Transverse colon (tissue), 4 donors: ENCODE data around the gene UQCRH. TPM values are rescaled to one million over a fixed set of nuclear protein-coding genes. Genes with fewer than 3 reads are reported as not detected.

ENCODE experiments used
- DNase-seq: peaks from one replicate; pipeline ENCODE4 v3.0.0-alpha.2; 2019
- H3K27ac ChIP-seq, 4 donors: fragments of 200-600 bp; sonication (generic); 2 replicates each; pipeline ENCODE4 v1.5.1; 2016 to 2018; ENCODE audit warnings: inconsistent platforms in 4 of 4
- H3K27me3 ChIP-seq: fragments of 200-600 bp; sonication (generic); 2 replicates; pipeline ENCODE4 v1.5.1; 2017; ENCODE audit warnings: inconsistent platforms
- H3K36me3 ChIP-seq, 4 donors: fragments of 200-600 bp; sonication (generic); 2 replicates each; pipeline ENCODE4 v1.5.1; 2017 to 2019; ENCODE audit warnings: inconsistent platforms in 4 of 4
- H3K4me1 ChIP-seq, 4 donors: fragments of 200-600 bp; sonication (generic); 2 replicates each; pipeline ENCODE4 v1.5.1; 2017 to 2020; ENCODE audit warnings: inconsistent platforms in 4 of 4
- H3K4me3 ChIP-seq, 4 donors: fragments of 200-600 bp; sonication (generic); 1 replicate in 1 of 4; 2 replicates in 3 of 4; pipeline versions ENCODE4 v1.5.1 to v1.6.1; 2017 to 2019; ENCODE audit warnings: inconsistent platforms in 4 of 4
- H3K9me3 ChIP-seq, 2 donors: fragments of 200-600 bp; sonication (generic); 2 replicates each; pipeline ENCODE4 v1.5.1; 2017 to 2019; ENCODE audit warnings: inconsistent platforms in 2 of 2
- CTCF ChIP-seq, 5 experiments: fragments of 200-600 bp in 3 of 5; fragments of 450-650 bp in 2 of 5; sonication (generic) in 3 of 5; IDR thresholded peaks; 1 replicate in 2 of 5; 2 replicates in 3 of 5; pipeline ENCODE4 v1.5.1; 2016 to 2017; ENCODE audit warnings: antibody characterized with exemption in 5 of 5, inconsistent platforms in 3 of 5, mild to moderate bottlenecking in 2 of 5, moderate library complexity in 1 of 5
- EP300 ChIP-seq: sonication (generic); formaldehyde crosslinking; IDR thresholded peaks from one replicate; pipeline ENCODE4 v1.6.1; 2017; ENCODE audit warnings: antibody characterized with exemption, low read depth
- POLR2A ChIP-seq: fragments of 450-650 bp; IDR thresholded peaks from one replicate; pipeline ENCODE4 v1.6.1; 2016; ENCODE audit warnings: antibody characterized with exemption, mild to moderate bottlenecking, moderate library complexity
- POLR2AphosphoS5 ChIP-seq, 3 donors: sonication (generic); formaldehyde crosslinking; IDR thresholded peaks; one replicate each; pipeline ENCODE4 v1.6.1; 2016; ENCODE audit warnings: antibody characterized with exemption in 3 of 3
- WGBS, 2 donors: methylation state at CpG; one replicate each; pipeline ENCODE4 v1.1.5; 2018; ENCODE audit warnings: low coverage in 1 of 2; 5-methylcytosine and 5-hydroxymethylcytosine counted together
- in situ Hi-C, 4 donors: fragments of 200-750 bp; cut with MboI; loops; one replicate each; pipeline versions ENCODE4 v1.15.0 to v1.15.1; 2017; ENCODE audit warnings: low sequenced_read_pairs in 3 of 4, low pct_ligation_motif_present in 1 of 4, low pct_unique_long_range_greater_than_20kb in 1 of 4
- intact Hi-C: fragments of 100-400 bp; cut with DNase I; formaldehyde crosslinking; loops from one replicate; pipeline ENCODE4 v1.15.1; 2023; ENCODE audit warnings: low total_unique reads
- total RNA-seq, 4 donors: library from RNA; depleted of rRNA; stranded (reverse); fragments of >200 nt; gene quantifications; one replicate each; pipeline ENCODE4 v1.1.0, GENCODE V29; 2016

The UQCRH gene
- total RNA-seq, 4 donors from 2014 or later, result 108 to 575 (median 330) TPM

DNA sequence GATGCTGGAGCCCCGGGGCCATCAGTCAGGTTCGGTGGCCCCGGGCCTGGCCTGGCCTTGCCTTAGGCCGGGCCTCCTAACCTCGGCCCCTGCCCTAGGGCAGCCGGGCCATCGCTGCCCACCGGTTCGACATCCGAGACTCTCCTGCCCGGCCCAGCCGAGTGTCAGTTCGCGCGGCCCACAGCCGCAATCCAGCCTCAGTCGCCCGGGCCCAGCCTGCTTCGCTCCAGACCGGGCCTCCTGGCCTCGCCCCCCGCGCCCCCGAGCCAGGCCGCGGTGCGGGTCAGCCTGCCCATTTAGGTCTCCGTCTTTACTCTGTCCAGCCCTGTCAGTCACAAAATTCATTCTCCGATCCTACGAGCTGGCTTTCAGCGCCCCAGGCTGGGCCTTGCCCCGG lies 859 bp upstream of the UQCRH start:
- Histone ChIP-seq H3K4me1 (peaks cover 34 to 59% (median 47%) of the 10 kb centered on the region in 4 donors), H3K36me3 (peaks cover 0 to under 1% (median 0%) of the 10 kb centered on the region in 4 donors), H3K9me3 (no peaks in the 10 kb centered on the region), H3K4me3 (peak overlapping the region; percentile 52 to 93 (median 75)), H3K27me3 (no peaks in the 10 kb centered on the region), H3K27ac (peak overlapping the region; percentile 95 to 99 (median 96))
- in situ Hi-C loops (no loop called here), intact Hi-C loops (no loop called here)
- TF ChIP-seq CTCF (IDR thresholded peaks at IDR 0.05) (no peak), POLR2A (no peak), EP300 (no peak), POLR2AphosphoS5 (IDR thresholded peaks at IDR 0.05) (no peak)
- peak; percentile 45 for DNase-seq
- 1% methylated on average over 31 of the region's 32 CpGs; no CpG with 5 or more reads in 1 of the 2 donors for WGBS, 2 donors

DNA sequence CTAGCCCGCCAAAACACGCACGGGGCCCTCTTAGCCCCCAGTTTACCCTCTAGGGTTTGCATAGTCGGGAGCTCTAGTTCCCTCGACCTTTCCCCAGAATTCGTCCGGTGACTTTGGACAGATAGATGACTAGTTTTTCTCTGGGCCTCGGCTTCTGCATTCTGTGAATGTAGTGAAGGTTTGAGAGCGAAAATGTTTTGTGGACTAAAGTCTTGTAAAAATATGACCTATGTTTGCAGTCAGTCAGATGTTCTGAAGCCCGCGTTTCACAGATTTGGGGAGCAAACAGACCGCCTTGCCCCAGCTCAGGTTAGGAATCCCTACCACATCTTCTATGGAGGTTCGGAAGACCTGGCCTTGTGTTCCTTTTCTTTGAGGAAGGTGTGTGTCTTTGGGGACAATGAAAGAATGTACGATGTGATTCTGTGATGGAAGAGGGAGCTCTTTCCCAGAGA lies 401 bp downstream of the UQCRH start:
- no peak for TF ChIP-seq POLR2A
- TF ChIP-seq CTCF (IDR thresholded peaks at IDR 0.05), result no peak
- TF ChIP-seq POLR2AphosphoS5 (IDR thresholded peaks at IDR 0.05), result no peak
- no peak for TF ChIP-seq EP300
- no peaks in the 10 kb centered on the region for H3K27me3 ChIP-seq
- in situ Hi-C loops (no loop called here), intact Hi-C loops (no loop called here)
- DNase-seq, result no peak
- 0% methylated on average over 2 to 14 of the region's 14 CpGs for whole genome bisulfite sequencing, 2 donors
- no peaks in the 10 kb centered on the region for H3K36me3 ChIP-seq
- H3K27ac ChIP-seq, result peak overlapping the region; percentile 95 to 99 (median 96)
- no peaks in the 10 kb centered on the region for H3K9me3 ChIP-seq
- peaks cover 35 to 62% (median 50%) of the 10 kb centered on the region in 4 donors for H3K4me1 ChIP-seq
- peak overlapping the region; percentile 52 to 93 (median 70) for H3K4me3 ChIP-seq

DNA sequence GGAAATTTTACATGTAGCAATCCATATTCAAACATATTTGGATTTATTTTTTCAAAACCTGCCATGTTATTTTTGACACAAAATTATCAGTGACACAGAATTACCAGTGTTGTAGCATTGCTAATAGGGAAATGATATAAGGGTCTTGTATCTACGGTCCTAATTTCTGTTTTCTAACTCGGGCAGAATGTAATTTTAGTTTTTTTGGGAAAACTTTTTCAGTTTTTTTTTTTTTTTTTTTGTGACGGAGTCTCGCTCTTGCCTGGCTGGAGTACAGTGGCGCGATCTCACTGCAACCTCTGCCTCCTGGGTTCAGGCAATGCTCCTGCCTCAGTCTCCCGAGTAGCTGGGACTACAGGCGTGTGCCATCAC lies 2.6 kb downstream of the UQCRH start:
- Histone ChIP-seq H3K4me3 (no peak overlapping the region), H3K27ac (no peak overlapping the region), H3K27me3 (no peaks in the 10 kb centered on the region), H3K9me3 (no peaks in the 10 kb centered on the region), H3K4me1 (peaks cover 23 to 47% (median 38%) of the 10 kb centered on the region in 4 donors), H3K36me3 (peaks cover 0 to 19% (median 5%) of the 10 kb centered on the region in 4 donors)
- intact Hi-C loops (no loop called here), in situ Hi-C loops (no loop called here)
- WGBS, 2 donors, result 85 to 91% methylated on average over 2 to 8 of the region's 8 CpGs
- DNase-seq, result no peak
- TF ChIP-seq EP300, result no peak
- TF ChIP-seq POLR2A, result no peak
- TF ChIP-seq CTCF (IDR thresholded peaks at IDR 0.05), result no peak
- TF ChIP-seq POLR2AphosphoS5 (IDR thresholded peaks at IDR 0.05), result no peak

- intact Hi-C loops (no loop called here), in situ Hi-C loops (no loop called here)
- Histone ChIP-seq H3K4me1 (peaks cover 18 to 37% (median 29%) of the 10 kb centered on the region in 4 donors), H3K27me3 (no peaks in the 10 kb centered on the region), H3K9me3 (no peaks in the 10 kb centered on the region), H3K27ac (no peak overlapping the region), H3K4me3 (no peak overlapping the region), H3K36me3 (peaks cover 0 to 53% (median 25%) of the 10 kb centered on the region in 4 donors)
- 89% methylated on average over 16 of the region's 16 CpGs; no CpG with 5 or more reads in 1 of the 2 donors for WGBS, 2 donors
- TF ChIP-seq EP300, result no peak
- no peak for TF ChIP-seq CTCF (IDR thresholded peaks at IDR 0.05)
- no peak for TF ChIP-seq POLR2AphosphoS5 (IDR thresholded peaks at IDR 0.05)
- no peak for TF ChIP-seq POLR2A
- DNase-seq, result no peak
Observed at GRCh38 chr1:46309401-46310159, 6.1 kb downstream of the UQCRH start.
